H1 (cell line): ENCODE measurements around the gene BLOC1S1. TPM values are rescaled to one million over a fixed set of nuclear protein-coding genes. Genes with fewer than 3 reads are reported as not detected.

ENCODE experiments used
- BRCA1 ChIP-seq: IDR thresholded peaks from 2 replicates; pipeline ENCODE4 v1.6.1; 2012; ENCODE audit warnings: low read depth, low read length, improper control_type of control experiment
- CHD2 ChIP-seq: IDR thresholded peaks from 2 replicates; pipeline ENCODE4 v1.6.1; 2012; ENCODE audit warnings: low read length, improper control_type of control experiment
- CTBP2 ChIP-seq: IDR thresholded peaks from 2 replicates; pipeline ENCODE4 v1.7.0; 2011; ENCODE audit warnings: borderline replicate concordance, mild to moderate bottlenecking, moderate library complexity, mixed read lengths, low read length; ENCODE audit not compliant: insufficient read depth, insufficient read length
- EP300 ChIP-seq, 2 experiments: IDR thresholded peaks; 1 replicate in 1 of 2; 2 replicates in 1 of 2; pipeline ENCODE4 v1.6.1; 2011 to 2012; ENCODE audit warnings: low read depth in 2 of 2, low read length in 2 of 2, mild to moderate bottlenecking in 2 of 2, borderline replicate concordance in 1 of 2, inconsistent platforms in 1 of 2, moderate library complexity in 1 of 2
- RNF2 ChIP-seq: fragments of 200-900, 300-1000 bp; sonication (generic); IDR thresholded peaks from 2 replicates; pipeline ENCODE4 v1.7.1; 2016; ENCODE audit warnings: borderline replicate concordance, low read depth, mild to moderate bottlenecking, antibody characterized with exemption, low read length; ENCODE audit not compliant: poor library complexity, severe bottlenecking; ENCODE audit errors: missing control alignments
- SUZ12 ChIP-seq: fragments of 200-600 bp; sonication (generic); IDR thresholded peaks from 2 replicates; pipeline ENCODE4 v1.6.1; 2012; ENCODE audit warnings: mild to moderate bottlenecking, inconsistent platforms, low read length, moderate library complexity, mixed read lengths
- YY1 ChIP-seq: IDR thresholded peaks from 2 replicates; pipeline ENCODE4 v1.6.1; 2011; ENCODE audit warnings: low read depth, mild to moderate bottlenecking, low read length
- polyA plus RNA-seq, 7 experiments: library from polyadenylated mRNA; depleted of rRNA in 3 of 7; stranded (reverse) in 5 of 7; unstranded in 2 of 7; fragments of >200 nt in 5 of 7; fragments of 200-250 nt in 2 of 7; gene quantifications; 1 replicate in 5 of 7; 2 replicates in 1 of 7; 4 replicates in 1 of 7; pipeline versions ENCODE4 v1.2.1 to v1.2.3, GENCODE V29; 2011 to 2013; ENCODE audit warnings: missing spikeins in 2 of 7, mixed read lengths in 2 of 7
- total RNA-seq: library from RNA; stranded (reverse); fragmentation: NEBNext Ultra II Directional; extraction: Animal tissue kit (Norgen Biotek cat#: 25700); gene quantifications from 2 replicates; pipeline ENCODE4 v1.2.1, GENCODE V29; 2021

The BLOC1S1 gene
- total and polyA plus RNA-seq, 2 of the 8 experiments (the other 6 are each of a cell fraction or from before 2014, with no cell fraction given) = 91.1 to 185 TPM

DNA sequence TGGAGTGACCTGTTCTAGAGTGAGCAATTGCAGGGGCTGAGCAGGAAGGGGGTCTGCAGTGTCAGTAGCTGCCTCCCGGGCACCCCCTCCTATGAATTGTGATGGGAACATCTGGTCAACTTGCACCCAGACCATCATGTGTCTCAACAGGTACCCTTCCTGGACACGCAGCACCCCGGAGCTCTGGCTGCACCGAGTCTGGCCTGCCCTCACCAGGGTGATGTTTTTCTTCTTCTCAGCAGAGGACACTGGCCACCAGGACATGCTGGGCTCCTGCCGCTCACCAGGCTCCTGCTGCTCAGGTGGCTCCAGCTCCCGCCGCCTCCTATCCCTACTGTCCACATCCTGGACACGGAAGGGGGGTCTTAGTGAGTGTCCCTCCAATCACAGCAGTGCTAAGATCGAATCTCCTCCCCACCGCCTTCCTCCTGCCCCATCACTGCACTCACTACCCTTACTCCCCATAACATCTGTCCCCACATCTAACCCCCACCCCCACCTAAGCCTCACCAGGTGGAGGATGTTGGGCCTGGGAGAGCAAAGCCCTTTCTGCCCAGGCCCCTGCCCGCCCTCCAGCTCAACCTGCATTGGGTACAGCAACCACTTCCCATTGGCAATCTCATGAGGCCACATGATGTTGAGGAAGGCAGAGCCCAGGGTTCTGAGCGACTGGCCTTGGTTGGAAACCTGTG is 23.1 kb upstream of the BLOC1S1 start (continued):
- TF ChIP-seq CTBP2 (no peak), CHD2 (no peak), RNF2 (no peak), BRCA1 (no peak), EP300 (IDR thresholded peaks at IDR 0.05; ENCODE audit: borderline replicate concordance in 1 of 2, low read depth in 2 of 2, low read length in 2 of 2) (no peak), YY1 (no peak), SUZ12 (no peak)
